ENCODE data around the gene JAM3.

DNA sequence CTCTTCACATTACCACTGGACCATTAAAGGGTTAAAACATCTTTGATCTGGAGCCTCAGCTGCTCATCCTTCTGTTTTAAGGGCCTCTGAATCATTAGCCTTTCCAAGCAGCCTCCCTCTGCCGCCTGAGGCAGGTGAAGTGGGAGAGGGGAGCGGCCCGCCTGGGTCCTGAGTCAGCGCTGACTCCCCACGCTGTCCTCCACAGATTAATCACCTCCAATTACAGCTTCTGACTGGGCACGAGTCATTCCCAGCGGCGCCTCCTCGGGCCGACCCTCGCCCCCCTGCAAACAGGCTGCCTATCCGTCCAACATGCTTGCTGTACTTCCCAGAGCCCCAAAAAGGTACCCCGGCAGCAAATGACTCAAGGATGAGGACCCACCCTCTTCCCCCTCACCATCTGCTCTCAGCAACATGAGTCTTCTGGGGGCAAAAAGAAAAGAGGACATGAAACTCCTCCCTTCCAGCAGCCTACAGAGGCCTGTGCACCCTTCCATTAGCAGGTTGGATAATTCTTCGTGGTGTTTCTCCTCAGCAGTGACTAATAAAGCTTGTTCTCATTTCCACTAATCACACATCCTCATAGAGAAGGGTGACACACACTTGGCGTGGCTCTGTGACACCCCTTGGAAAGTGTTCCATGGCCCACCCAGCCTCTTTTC lies 44.3 kb upstream of the JAM3 start:
- TF ChIP-seq, protein P1, sequence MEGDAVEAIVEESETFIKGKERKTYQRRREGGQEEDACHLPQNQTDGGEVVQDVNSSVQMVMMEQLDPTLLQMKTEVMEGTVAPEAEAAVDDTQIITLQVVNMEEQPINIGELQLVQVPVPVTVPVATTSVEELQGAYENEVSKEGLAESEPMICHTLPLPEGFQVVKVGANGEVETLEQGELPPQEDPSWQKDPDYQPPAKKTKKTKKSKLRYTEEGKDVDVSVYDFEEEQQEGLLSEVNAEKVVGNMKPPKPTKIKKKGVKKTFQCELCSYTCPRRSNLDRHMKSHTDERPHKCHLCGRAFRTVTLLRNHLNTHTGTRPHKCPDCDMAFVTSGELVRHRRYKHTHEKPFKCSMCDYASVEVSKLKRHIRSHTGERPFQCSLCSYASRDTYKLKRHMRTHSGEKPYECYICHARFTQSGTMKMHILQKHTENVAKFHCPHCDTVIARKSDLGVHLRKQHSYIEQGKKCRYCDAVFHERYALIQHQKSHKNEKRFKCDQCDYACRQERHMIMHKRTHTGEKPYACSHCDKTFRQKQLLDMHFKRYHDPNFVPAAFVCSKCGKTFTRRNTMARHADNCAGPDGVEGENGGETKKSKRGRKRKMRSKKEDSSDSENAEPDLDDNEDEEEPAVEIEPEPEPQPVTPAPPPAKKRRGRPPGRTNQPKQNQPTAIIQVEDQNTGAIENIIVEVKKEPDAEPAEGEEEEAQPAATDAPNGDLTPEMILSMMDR (IDR thresholded peaks at IDR 0.05) = no peak
- no peak for TF ChIP-seq POLR2A (IDR thresholded peaks at IDR 0.05)
